ENCODE measurements around the gene ATP9B.

- TF ChIP-seq, protein P1, sequence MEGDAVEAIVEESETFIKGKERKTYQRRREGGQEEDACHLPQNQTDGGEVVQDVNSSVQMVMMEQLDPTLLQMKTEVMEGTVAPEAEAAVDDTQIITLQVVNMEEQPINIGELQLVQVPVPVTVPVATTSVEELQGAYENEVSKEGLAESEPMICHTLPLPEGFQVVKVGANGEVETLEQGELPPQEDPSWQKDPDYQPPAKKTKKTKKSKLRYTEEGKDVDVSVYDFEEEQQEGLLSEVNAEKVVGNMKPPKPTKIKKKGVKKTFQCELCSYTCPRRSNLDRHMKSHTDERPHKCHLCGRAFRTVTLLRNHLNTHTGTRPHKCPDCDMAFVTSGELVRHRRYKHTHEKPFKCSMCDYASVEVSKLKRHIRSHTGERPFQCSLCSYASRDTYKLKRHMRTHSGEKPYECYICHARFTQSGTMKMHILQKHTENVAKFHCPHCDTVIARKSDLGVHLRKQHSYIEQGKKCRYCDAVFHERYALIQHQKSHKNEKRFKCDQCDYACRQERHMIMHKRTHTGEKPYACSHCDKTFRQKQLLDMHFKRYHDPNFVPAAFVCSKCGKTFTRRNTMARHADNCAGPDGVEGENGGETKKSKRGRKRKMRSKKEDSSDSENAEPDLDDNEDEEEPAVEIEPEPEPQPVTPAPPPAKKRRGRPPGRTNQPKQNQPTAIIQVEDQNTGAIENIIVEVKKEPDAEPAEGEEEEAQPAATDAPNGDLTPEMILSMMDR (IDR thresholded peaks at IDR 0.05): no peak
- TF ChIP-seq POLR2A (IDR thresholded peaks at IDR 0.05; ENCODE audit: low read depth): no peak
Observed at GRCh38 chr18:79397830-79398761, 328.9 kb downstream of the ATP9B start.
